ENCODE results near the gene IGSF21.

The IGSF21 gene

GRCh38 chr1:18229625-18230024 lies 122.0 kb downstream of the IGSF21 start:
- DNase-seq (ENCODE audit: low spot score): no peak

DNA sequence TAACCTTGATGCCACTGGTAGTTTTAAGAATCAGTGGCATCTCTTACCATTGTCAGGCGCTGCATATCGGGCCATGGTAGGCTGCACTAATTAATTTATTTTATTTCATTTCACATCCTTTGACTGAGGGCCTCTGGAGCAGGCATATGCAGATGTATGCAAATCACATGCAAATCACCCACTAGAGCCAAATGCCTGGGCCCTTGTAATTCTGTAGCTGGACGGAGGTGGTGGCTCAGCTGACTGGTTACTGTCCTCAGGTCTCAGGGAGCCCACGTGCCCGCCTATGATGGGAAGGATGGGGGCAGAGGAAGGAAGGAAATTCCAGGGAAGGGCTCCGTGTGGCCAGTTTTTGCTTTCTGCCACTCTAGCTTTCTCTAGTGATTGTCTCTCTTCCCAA lies 122.7 kb downstream of the IGSF21 start:
- no peak for DNase-seq (ENCODE audit: low spot score)

DNA sequence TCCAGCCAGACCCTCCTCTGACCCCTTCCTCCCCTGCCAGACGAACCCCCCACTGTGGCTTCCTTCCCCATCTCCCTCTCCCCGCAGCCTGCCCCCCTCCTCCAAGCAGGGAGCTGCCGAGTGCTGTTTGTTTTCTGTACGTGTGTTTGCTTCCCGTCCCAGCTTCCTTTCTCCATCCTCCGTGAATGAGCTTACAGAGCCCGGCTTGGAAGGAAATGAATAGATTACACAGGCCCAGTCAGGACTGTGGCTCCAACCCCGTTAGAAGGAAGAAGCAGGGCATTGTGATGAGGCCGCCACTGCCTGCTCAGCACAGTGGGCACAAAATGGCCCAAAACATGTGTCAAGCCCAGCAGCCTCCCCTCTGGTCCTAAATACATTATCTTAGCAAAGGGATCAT lies 123.2 kb downstream of the IGSF21 start:
- no peak for DNase-seq (ENCODE audit: low spot score)

GRCh38 chr1:18232052-18232451 lies 124.5 kb downstream of the IGSF21 start:
- DNase-seq (ENCODE audit: low spot score): no peak

GRCh38 chr1:18233176-18233864 lies 125.7 kb downstream of the IGSF21 start:
- no peak for DNase-seq (ENCODE audit: low spot score)

DNA sequence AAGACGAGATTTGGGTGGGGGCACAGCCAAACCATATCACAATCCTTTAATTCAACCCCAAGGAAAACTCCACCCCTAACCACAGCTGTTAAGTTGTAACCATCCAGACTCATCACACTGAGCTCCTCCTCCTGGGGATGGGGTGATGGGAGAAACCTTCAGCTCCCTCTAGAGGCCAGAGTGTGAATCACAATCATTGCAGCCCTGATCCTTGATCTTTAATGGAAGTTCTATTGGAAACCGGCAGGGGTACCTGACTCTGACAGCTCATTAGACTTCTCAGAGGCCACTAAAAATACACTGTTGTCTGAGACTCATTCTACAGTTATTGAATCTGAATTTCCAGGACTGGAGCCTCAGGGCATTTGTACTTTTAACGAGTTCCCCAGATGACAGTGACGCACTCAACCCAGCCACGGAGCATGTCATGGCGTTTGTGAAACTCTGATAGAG lies 127.2 kb downstream of the IGSF21 start:
- DNase-seq (ENCODE audit: low spot score): peak; percentile 62

DNA sequence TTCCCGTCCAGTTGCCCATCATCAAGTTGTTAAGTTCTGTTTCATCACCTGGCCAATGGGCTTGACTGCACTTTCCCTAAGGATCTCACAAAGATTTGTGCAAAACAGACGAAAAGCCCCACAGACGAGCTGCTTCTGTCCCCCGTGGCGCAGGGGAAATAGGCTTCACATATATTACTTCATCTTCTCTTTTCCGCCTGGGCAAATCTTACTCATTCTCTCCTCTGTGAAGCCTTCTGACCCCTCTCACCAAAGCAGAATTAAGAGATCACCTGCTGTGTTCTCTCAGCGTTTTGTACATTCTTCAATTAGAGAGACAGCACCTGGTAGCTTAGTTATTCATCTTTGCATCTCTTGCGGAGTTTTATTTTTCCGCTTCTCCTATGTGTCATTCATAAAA lies 129.8 kb downstream of the IGSF21 start:
- DNase-seq (ENCODE audit: low spot score): no peak

GRCh38 chr1:18238190-18238589 lies 130.6 kb downstream of the IGSF21 start:
- no peak for DNase-seq (ENCODE audit: low spot score)

- DNase-seq (ENCODE audit: low spot score): no peak
Observed at GRCh38 chr1:18239671-18240070, 132.1 kb downstream of the IGSF21 start.

DNA sequence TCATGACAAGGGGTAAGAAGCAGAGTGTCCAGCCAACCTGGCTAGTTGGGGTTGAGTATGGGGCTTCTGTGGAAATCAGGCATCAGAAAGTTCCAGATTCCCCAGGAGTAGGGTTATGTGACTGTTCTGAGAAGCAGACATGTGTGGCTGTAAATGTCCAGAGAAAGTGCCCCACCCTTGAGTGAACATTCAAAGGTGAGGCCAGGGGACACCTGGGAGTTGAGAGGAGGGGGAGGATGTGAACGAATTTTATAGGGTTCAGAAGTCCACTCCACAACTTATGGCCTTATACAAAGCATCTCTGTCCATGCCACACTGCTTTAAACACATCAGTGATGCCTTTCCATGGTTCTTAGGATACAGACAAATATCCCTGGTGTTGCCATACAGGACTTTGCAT lies 133.3 kb downstream of the IGSF21 start:
- DNase-seq (ENCODE audit: low spot score): no peak

DNA sequence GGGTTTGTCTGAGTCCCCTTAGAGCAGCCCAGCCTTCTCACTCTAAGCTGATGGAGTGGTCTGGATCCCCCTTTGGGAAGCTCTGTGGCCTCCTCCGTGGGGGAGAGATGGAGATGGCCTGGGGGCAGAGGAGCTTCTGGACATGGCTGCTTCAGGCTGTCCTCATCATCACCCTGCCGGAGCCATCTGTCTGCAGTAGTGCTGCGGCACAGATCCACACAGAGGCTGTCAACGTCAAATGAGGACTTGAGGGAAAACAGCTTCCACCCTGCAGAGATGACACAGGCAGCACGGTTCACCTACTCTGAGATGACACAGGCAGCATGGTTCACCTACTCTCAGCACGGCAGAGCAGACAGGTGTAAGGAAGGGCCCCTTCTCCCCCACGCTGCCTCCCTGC lies 134.3 kb downstream of the IGSF21 start:
- DNase-seq (ENCODE audit: low spot score): peak; percentile 54

GRCh38 chr1:18243503-18244175 lies 136.0 kb downstream of the IGSF21 start:
- peak; percentile 60 for DNase-seq (ENCODE audit: low spot score)

DNA sequence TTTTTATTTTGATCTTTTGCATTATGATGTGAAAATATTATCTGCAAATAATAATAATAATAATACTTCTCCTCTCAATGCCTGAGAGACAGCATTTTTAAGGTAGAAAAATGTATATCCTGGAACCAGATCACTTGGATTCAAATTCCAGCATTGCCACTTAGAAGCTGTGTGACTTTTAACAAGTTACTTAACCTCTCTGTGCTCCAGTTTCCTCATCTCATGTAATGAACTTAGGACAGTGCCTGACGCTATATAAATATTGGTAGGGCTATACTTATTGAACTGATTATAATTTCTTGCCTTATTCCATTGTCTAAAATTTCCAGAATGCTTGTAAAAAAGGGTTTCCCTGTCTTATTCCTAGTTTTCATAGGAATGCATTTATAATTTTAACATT lies 137.2 kb downstream of the IGSF21 start:
- DNase-seq (ENCODE audit: low spot score): no peak

DNA sequence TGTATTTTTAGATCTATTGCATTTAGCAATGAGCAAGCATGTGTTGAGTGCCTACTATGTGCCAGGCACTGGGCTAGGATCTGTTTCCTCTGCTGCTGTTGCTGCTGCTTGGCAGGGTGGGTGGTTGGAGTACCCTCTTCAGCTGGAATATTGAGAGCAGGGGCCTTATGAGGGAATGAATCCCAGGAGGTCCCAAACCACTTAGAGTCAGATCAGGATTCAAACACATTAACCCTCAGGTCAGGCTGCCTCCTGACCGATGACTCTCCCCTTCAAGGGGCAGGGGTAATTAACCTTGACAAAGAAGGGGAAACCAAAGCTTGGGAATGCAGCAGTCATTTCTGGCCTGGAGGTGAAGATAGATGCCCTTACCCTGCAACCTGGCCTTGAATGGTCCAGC lies 138.0 kb downstream of the IGSF21 start:
- no peak for DNase-seq (ENCODE audit: low spot score)

DNA sequence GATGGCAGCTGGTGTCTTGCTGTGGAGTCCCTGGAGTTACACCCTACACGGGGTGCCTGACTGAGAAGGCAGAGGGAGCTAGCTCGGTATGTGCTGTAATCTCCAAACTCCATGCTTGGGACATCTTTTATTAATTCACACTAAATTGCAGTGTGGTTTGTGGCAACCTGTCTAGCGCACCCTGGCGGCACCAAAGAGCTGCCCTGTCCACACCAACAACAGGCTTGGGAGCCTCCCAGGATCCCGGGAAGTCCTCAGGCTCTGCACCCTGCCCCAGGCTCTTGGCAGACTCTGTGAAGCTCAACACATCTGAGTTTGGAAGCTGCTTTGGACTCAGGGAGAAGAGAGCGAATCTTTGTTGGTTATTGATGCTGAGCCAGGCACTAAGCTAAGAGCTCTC lies 138.9 kb downstream of the IGSF21 start:
- no peak for DNase-seq (ENCODE audit: low spot score)

DNA sequence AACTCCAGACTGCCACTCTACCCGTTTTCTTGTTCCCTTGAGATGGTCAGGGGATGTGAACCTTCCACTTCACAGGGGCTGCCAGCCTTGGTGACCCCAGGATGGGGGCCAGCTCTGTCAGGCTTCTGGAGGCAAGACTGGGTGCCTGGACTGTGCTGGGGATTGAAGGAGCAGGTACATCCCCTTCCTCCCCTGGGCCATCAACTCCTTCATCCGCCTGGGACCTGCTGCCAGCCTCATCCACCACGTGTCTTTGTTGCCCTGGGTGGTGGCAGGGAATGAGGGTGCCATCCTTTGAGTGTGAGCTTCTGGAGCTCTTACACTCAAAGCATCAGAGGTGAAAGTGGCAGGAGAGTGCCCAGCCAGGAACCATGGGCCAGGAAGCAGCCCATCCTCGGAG lies 139.6 kb downstream of the IGSF21 start:
- DNase-seq (ENCODE audit: low spot score): no peak

DNA sequence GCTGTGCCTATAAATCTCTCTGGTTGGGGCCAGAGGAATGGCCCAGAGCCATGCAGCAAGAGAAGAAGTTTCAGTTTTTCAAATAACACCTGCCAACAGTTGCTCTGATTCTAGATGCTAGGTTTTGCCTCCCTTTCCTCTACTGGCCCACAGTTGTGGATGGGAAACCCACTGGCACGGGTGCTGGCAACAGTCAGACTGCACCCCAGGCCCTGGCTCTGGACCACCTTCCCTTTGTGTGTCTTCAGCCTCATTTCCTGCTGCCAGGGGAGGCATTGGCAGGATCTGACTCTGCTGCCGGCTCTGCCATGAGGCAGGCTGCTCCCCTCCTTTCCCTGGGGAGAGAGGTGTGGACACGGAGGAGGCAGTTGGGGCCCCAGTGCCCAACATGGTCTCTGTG lies 142.0 kb downstream of the IGSF21 start:
- DNase-seq (ENCODE audit: low spot score): peak; percentile 80

GRCh38 chr1:18253093-18253492 lies 145.5 kb downstream of the IGSF21 start:
- no peak for DNase-seq (ENCODE audit: low spot score)

DNA sequence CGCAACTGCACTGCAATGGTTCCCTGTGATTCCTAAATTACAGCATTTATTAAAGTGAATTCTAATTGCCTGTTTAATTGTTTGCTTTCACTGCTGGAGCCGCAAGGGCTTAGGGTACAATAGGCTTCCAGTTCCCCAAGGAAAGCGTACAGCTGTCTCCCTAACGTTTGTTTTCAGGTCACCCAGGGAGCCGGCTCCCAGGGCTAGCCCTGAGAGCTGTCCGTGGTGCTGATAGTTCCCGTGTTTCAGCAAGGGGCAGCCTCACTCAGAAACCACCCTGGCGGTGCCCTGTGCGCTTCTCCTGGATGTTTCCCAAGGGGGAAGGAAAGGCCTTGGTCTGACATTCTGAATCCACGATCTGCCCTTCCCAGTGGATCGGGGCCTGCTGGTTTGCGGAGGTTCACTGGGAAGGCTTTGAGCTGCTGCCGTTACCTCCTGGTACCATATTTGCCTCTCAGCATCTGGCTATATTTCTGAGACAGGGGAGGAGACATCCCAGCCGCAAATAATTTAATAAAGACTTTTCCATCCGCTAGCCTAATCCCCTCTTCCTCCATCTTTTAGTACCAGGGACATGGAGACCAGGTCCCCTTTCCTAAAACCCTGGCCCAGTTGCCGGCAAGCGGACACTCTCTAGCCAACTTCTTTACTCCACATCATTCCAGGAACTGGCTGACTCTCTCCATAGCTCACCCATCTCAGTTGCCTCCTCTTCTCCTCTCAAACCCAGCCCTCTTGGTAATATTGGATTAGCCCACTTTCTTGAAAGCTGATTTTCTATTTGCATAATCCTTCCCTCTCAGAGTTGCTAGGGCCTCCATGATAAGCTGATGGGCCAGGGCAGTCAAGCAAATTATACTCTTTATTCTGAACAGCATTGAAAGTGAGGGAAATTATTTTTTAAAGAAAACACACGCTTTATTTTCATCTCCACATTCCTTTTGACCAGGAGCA lies 149.0 kb downstream of the IGSF21 start:
- DNase-seq (ENCODE audit: low spot score): no peak

GRCh38 chr1:18257778-18258177 lies 150.2 kb downstream of the IGSF21 start:
- DNase-seq (ENCODE audit: low spot score): no peak

GRCh38 chr1:18261891-18262290 lies 154.3 kb downstream of the IGSF21 start:
- no peak for DNase-seq (ENCODE audit: low spot score)

GRCh38 chr1:18262726-18263125 lies 155.1 kb downstream of the IGSF21 start:
- no peak for DNase-seq (ENCODE audit: low spot score)

Data from cerebellar cortex (tissue), 1 donor.